H1 (cell line): ENCODE measurements around the gene STX11. TPM values are rescaled to one million over a fixed set of nuclear protein-coding genes. Genes with fewer than 3 reads are reported as not detected.

Source experiments
- CTCF ChIA-PET: fragments of 300-600 bp; sonication (Branson Sonifier 250); formaldehyde crosslinking; loops from one replicate; lab custom pipeline; 2021; ENCODE audit not compliant: partially characterized antibody; lab: Charles Lee
- POLR2A ChIA-PET: fragments of 300-600 bp; sonication (Branson Sonifier 250); formaldehyde crosslinking; loops from one replicate; lab custom pipeline; 2021; ENCODE audit warnings: inconsistent platforms; ENCODE audit not compliant: partially characterized antibody; lab: Charles Lee
- DNase-seq, 2 experiments: peaks; one replicate each; pipeline versions ENCODE4 v3.0.0 to v3.0.0-alpha.2; 2010 to 2022; ENCODE audit warnings: low spot score in 2 of 2, low read depth in 1 of 2, mixed read lengths in 1 of 2
- FAIRE-seq: peaks from 2 replicates; lab custom pipeline; 2011; peaks lifted over from hg19 to GRCh38; lab: Jason Lieb, UNC
- H2AFZ ChIP-seq: 2 replicates; pipeline ENCODE4 v1.8.1; 2012; ENCODE audit warnings: low read length, inconsistent platforms
- H2AK5ac ChIP-seq: 2 replicates; pipeline ENCODE4 v1.6.1; 2013; ENCODE audit warnings: low read depth, low read length
- H2BK120ac ChIP-seq: replicated peaks from 2 replicates; pipeline ENCODE3; 2013; ENCODE audit warnings: low read depth, low read length, inconsistent platforms
- H2BK12ac ChIP-seq: 2 replicates; pipeline ENCODE4 v1.6.1; 2013; ENCODE audit warnings: low read depth, low read length
- H2BK15ac ChIP-seq: 2 replicates; pipeline ENCODE4 v1.6.1; 2013; ENCODE audit warnings: low read length
- H2BK20ac ChIP-seq: 2 replicates; pipeline ENCODE4 v1.6.1; 2013; ENCODE audit warnings: low read length
- H2BK5ac ChIP-seq: 2 replicates; pipeline ENCODE4 v1.6.1; 2013; ENCODE audit warnings: low read depth, low read length
- H3K14ac ChIP-seq: 2 replicates; pipeline ENCODE4 v1.6.1; 2013; ENCODE audit warnings: inconsistent platforms; ENCODE audit not compliant: insufficient read length
- H3K18ac ChIP-seq: 2 replicates; pipeline ENCODE4 v1.6.1; 2013; ENCODE audit warnings: low read length; ENCODE audit errors: extremely low read depth
- H3K23ac ChIP-seq: 2 replicates; pipeline ENCODE4 v1.6.1; 2013; ENCODE audit warnings: inconsistent platforms; ENCODE audit not compliant: insufficient read length
- H3K23me2 ChIP-seq: 2 replicates; pipeline ENCODE4 v1.6.1; 2013; ENCODE audit warnings: low read depth, low read length
- H3K27ac ChIP-seq: 2 replicates; pipeline ENCODE4 v1.6.1; 2011; ENCODE audit warnings: low read depth, low read length, inconsistent platforms
- H3K27me3 ChIP-seq, 4 experiments: replicated peaks in 1 of 4; 1 replicate in 1 of 4; 2 replicates in 3 of 4; pipeline versions ENCODE4 v1.6.1 to v1.8.1; 2011 to 2013; ENCODE audit warnings: low read length in 3 of 4, mild to moderate bottlenecking in 3 of 4, inconsistent platforms in 2 of 4, mixed read lengths in 2 of 4, moderate library complexity in 1 of 4; ENCODE audit not compliant: control insufficient read depth in 3 of 4, insufficient read depth in 3 of 4; ENCODE audit errors: extremely low read depth in 1 of 4
- H3K36me3 ChIP-seq, 4 experiments: 2 replicates each; pipeline versions ENCODE4 v1.6.1 to v1.8.1; 2011 to 2013; ENCODE audit warnings: mild to moderate bottlenecking in 4 of 4, low read length in 3 of 4, moderate library complexity in 2 of 4, control low read depth in 1 of 4, inconsistent platforms in 1 of 4; ENCODE audit not compliant: insufficient read depth in 4 of 4, control insufficient read depth in 2 of 4
- H3K4ac ChIP-seq: replicated peaks from 2 replicates; pipeline ENCODE3; 2013; ENCODE audit warnings: low read length, low read depth, mixed read lengths, inconsistent platforms; ENCODE audit not compliant: insufficient read length
- H3K4me1 ChIP-seq, 4 experiments: replicated peaks in 1 of 4; 1 replicate in 1 of 4; 2 replicates in 3 of 4; pipeline versions ENCODE4 v1.6.1 to v1.8.1; 2011 to 2013; ENCODE audit warnings: low read length in 3 of 4, inconsistent platforms in 2 of 4, mixed read lengths in 1 of 4; ENCODE audit not compliant: insufficient read depth in 4 of 4, control insufficient read depth in 3 of 4
- H3K4me2 ChIP-seq, 2 experiments: 2 replicates each; pipeline versions ENCODE4 v1.6.1 to v1.8.1; 2011 to 2013; ENCODE audit warnings: low read depth in 2 of 2, low read length in 2 of 2, control low read depth in 1 of 2, inconsistent platforms in 1 of 2, mild to moderate bottlenecking in 1 of 2; ENCODE audit not compliant: insufficient read depth in 1 of 2
- H3K4me3 ChIP-seq, 4 experiments: fragments of 200-600, 300-600 bp in 1 of 4; sonication (generic), shearing (Covaris generic), sonication (Bioruptor Twin) in 1 of 4; 2 replicates each; pipeline versions ENCODE4 v1.5.1 to v1.8.1; 2011 to 2016; ENCODE audit warnings: low read length in 4 of 4, low read depth in 3 of 4, control low read depth in 2 of 4, inconsistent platforms in 2 of 4, mild to moderate bottlenecking in 2 of 4, mixed read lengths in 1 of 4, moderate library complexity in 1 of 4; ENCODE audit not compliant: insufficient read depth in 2 of 4; ENCODE audit errors: extremely low read depth in 1 of 4
- H3K56ac ChIP-seq: replicated peaks from 2 replicates; pipeline ENCODE3; 2013; ENCODE audit warnings: low read depth, mild to moderate bottlenecking, mixed read lengths, low read length, inconsistent platforms; ENCODE audit not compliant: insufficient read length
- H3K79me1 ChIP-seq: 2 replicates; pipeline ENCODE4 v1.6.1; 2013; ENCODE audit warnings: low read depth, low read length, control low read depth
- H3K79me2 ChIP-seq, 2 experiments: 2 replicates each; pipeline versions ENCODE4 v1.6.1 to v1.8.1; 2012 to 2013; ENCODE audit warnings: low read length in 2 of 2, mild to moderate bottlenecking in 2 of 2, inconsistent platforms in 1 of 2; ENCODE audit not compliant: insufficient read depth in 2 of 2, control insufficient read depth in 1 of 2
- H3K9ac ChIP-seq, 4 experiments: replicated peaks in 1 of 4; 1 replicate in 1 of 4; 2 replicates in 3 of 4; pipeline versions ENCODE4 v1.6.1 to v1.8.1; 2011 to 2013; ENCODE audit warnings: low read depth in 3 of 4, low read length in 3 of 4, control low read depth in 2 of 4, mild to moderate bottlenecking in 2 of 4, moderate library complexity in 2 of 4, inconsistent platforms in 1 of 4; ENCODE audit errors: extremely low read depth in 1 of 4
- H3K9me3 ChIP-seq, 2 experiments: 2 replicates each; pipeline versions ENCODE4 v1.6.1 to v1.8.1; 2012 to 2013; ENCODE audit warnings: mild to moderate bottlenecking in 2 of 2, moderate library complexity in 2 of 2, control low read depth in 1 of 2, inconsistent platforms in 1 of 2, low read depth in 1 of 2, low read length in 1 of 2, mixed read lengths in 1 of 2; ENCODE audit not compliant: insufficient read depth in 2 of 2
- H4K20me1 ChIP-seq, 2 experiments: replicated peaks in 1 of 2; 2 replicates each; pipeline versions ENCODE3 to v1.8.1; 2011 to 2013; ENCODE audit warnings: inconsistent platforms in 2 of 2, low read length in 2 of 2, mild to moderate bottlenecking in 1 of 2; ENCODE audit not compliant: insufficient read depth in 2 of 2, control insufficient read depth in 1 of 2
- H4K5ac ChIP-seq: 2 replicates; pipeline ENCODE4 v1.6.1; 2013; ENCODE audit warnings: low read length, low read depth, mixed read lengths, inconsistent platforms; ENCODE audit not compliant: insufficient read length
- H4K8ac ChIP-seq: 2 replicates; pipeline ENCODE4 v1.8.0; 2013; ENCODE audit warnings: mild to moderate bottlenecking, moderate library complexity, low read length, inconsistent platforms; ENCODE audit not compliant: insufficient read depth; ENCODE audit errors: extremely low read depth
- H4K91ac ChIP-seq: replicated peaks from 2 replicates; pipeline ENCODE3; 2013; ENCODE audit warnings: low read length, mixed read lengths, inconsistent platforms; ENCODE audit not compliant: insufficient read length
- BCL11A ChIP-seq, 2 experiments: IDR thresholded peaks; one replicate each; pipeline ENCODE4 v1.6.1; 2011; ENCODE audit warnings: low read depth in 2 of 2, low read length in 2 of 2, mild to moderate bottlenecking in 2 of 2
- CREB1 ChIP-seq: IDR thresholded peaks from 2 replicates; pipeline ENCODE4 v1.6.1; 2012; ENCODE audit warnings: inconsistent platforms
- FOSL1 ChIP-seq: IDR thresholded peaks from 2 replicates; pipeline ENCODE4 v1.6.1; 2011; ENCODE audit warnings: mild to moderate bottlenecking, low read depth, low read length, moderate library complexity; ENCODE audit not compliant: insufficient read depth
- MAFK ChIP-seq: IDR thresholded peaks from 2 replicates; pipeline ENCODE4 v1.6.1; 2012; ENCODE audit warnings: low read depth, mild to moderate bottlenecking, improper control_type of control experiment, low read length
- POU5F1 ChIP-seq: IDR thresholded peaks from 2 replicates; pipeline ENCODE4 v1.6.1; 2011; ENCODE audit warnings: low read depth, mild to moderate bottlenecking, low read length, moderate library complexity
- RAD21 ChIP-seq, 2 experiments: IDR thresholded peaks in 1 of 2; conservative IDR thresholded peaks in 1 of 2; 2 replicates each; pipeline ENCODE4 v1.6.1; 2011; ENCODE audit warnings: low read depth in 2 of 2, low read length in 2 of 2, improper control_type of control experiment in 1 of 2, inconsistent platforms in 1 of 2, mild to moderate bottlenecking in 1 of 2, moderate library complexity in 1 of 2
- RBBP5 ChIP-seq: IDR thresholded peaks from 2 replicates; pipeline ENCODE4 v1.7.1; 2012; ENCODE audit warnings: low read depth, mild to moderate bottlenecking, inconsistent platforms, low read length, moderate library complexity, borderline replicate concordance
- SP1 ChIP-seq: IDR thresholded peaks from 2 replicates; pipeline ENCODE4 v1.6.1; 2011; ENCODE audit warnings: low read depth, low read length
- SP2 ChIP-seq: IDR thresholded peaks from 2 replicates; pipeline ENCODE4 v1.6.1; 2012; ENCODE audit warnings: mild to moderate bottlenecking, low read length, inconsistent platforms
- TAF1 ChIP-seq: IDR thresholded peaks from 2 replicates; pipeline ENCODE4 v1.6.1; 2011; ENCODE audit warnings: mild to moderate bottlenecking, low read depth, low read length
- TEAD4 ChIP-seq: IDR thresholded peaks from 2 replicates; pipeline ENCODE4 v1.6.1; 2012; ENCODE audit warnings: low read depth, low read length, inconsistent platforms, mixed read lengths
- YY1 ChIP-seq: IDR thresholded peaks from 2 replicates; pipeline ENCODE4 v1.6.1; 2011; ENCODE audit warnings: low read depth, mild to moderate bottlenecking, low read length
- WGBS, 2 experiments: shearing (Covaris generic) in 1 of 2; methylation state at CpG; one replicate each; pipeline versions ENCODE4 v1.1.6 to v1.1.7; 2013 to 2015; ENCODE audit warnings: low lambda C conversion rate in 2 of 2, mixed read lengths in 2 of 2, inconsistent platforms in 1 of 2, low coverage in 1 of 2, missing lambda C conversion rate in 1 of 2; ENCODE audit not compliant: insufficient replicate concordance in 2 of 2, insufficient coverage in 1 of 2, insufficient read length in 1 of 2; ENCODE audit errors: extremely low coverage in 1 of 2, missing lambda C conversion rate in 1 of 2; 5-methylcytosine and 5-hydroxymethylcytosine counted together
- polyA plus RNA-seq, 7 experiments: library from polyadenylated mRNA; depleted of rRNA in 3 of 7; stranded (reverse) in 5 of 7; unstranded in 2 of 7; fragments of >200 nt in 5 of 7; fragments of 200-250 nt in 2 of 7; gene quantifications; 1 replicate in 5 of 7; 2 replicates in 1 of 7; 4 replicates in 1 of 7; pipeline versions ENCODE4 v1.2.1 to v1.2.3, GENCODE V29; 2011 to 2013; ENCODE audit warnings: missing spikeins in 2 of 7, mixed read lengths in 2 of 7
- total RNA-seq: library from RNA; stranded (reverse); fragmentation: NEBNext Ultra II Directional; extraction: Animal tissue kit (Norgen Biotek cat#: 25700); gene quantifications from 2 replicates; pipeline ENCODE4 v1.2.1, GENCODE V29; 2021
- TF ChIP-seq, protein P1 (sequence below): IDR thresholded peaks from 2 replicates; pipeline ENCODE4 v1.6.1; 2011; ENCODE audit warnings: low read length, improper control_type of control experiment
- TF ChIP-seq, protein P2 (sequence below): IDR thresholded peaks from 2 replicates; pipeline ENCODE4 v1.6.1; 2012; ENCODE audit warnings: inconsistent platforms

The STX11 gene
- total and polyA plus RNA-seq, 2 of the 8 experiments (the other 6 are each of a cell fraction or from before 2014, with no cell fraction given), result 0.15 to 0.34 TPM

DNA sequence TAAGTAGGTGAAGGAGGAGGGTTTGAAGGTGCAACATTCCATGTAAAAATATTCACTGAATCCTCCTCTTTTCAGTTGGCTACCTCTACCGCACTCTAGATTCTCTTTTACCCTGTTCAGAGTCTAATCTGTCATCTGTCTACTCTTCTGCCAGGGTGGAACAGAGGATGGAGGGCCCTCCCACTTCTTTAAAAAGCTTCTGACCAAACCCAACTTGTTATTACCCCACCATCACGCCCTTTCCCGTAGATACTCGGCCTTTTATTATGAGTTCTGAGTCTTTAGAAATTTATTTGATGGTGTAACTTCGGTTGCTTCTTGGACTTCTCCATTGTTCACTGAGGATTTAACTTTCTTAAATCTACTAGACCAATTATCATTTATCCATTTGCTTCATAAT, 11.7 kb downstream of the STX11 start:
- Histone ChIP-seq H3K79me1 (no peaks in the 10 kb centered on the region), H3K4ac (no peak overlapping the region), H3K27me3 (no peaks in the 10 kb centered on the region), H3K23ac (no peak overlapping the region), H3K4me2 (no peak overlapping the region), H4K8ac (no peak overlapping the region), H4K20me1 (no peaks in the 10 kb centered on the region), H3K27ac (no peak overlapping the region), H3K9me3 (no peaks in the 10 kb centered on the region), H3K36me3 (no peaks in the 10 kb centered on the region), H2BK120ac (no peak overlapping the region), H2BK20ac (no peak overlapping the region), H3K9ac (no peak overlapping the region), H3K14ac (no peak overlapping the region), H3K23me2 (no peaks in the 10 kb centered on the region), H2BK12ac (no peak overlapping the region), H3K56ac (no peak overlapping the region), H4K5ac (no peak overlapping the region), H3K4me3 (no peak overlapping the region), H2AK5ac (no peak overlapping the region), H3K4me1 (no peaks in the 10 kb centered on the region), H2BK15ac (no peak overlapping the region), H3K79me2 (no peaks in the 10 kb centered on the region), H3K18ac (no peak overlapping the region), H2AFZ (no peak overlapping the region), H2BK5ac (no peak overlapping the region), H4K91ac (no peak overlapping the region)
- no peak for DNase-seq
- ChIA-PET CTCF (no interaction called here), POLR2A (no interaction called here)
- WGBS, 2 experiments, result 88% methylated on average over 5 of the region's 5 CpGs; no CpG with 5 or more reads in 1 of the 2 experiments
- no peak for FAIRE-seq
- TF ChIP-seq RBBP5 (no peak), CREB1 (no peak), FOSL1 (no peak), BCL11A (IDR thresholded peaks at IDR 0.05; ENCODE audit: low read depth in 2 of 2, low read length in 2 of 2) (no peak), SP1 (no peak), YY1 (no peak), MAFK (no peak), TEAD4 (no peak), POU5F1 (no peak), TAF1 (no peak), RAD21 (IDR thresholded peaks at IDR 0.05 in 1 of 2, conservative IDR thresholded peaks at IDR 0.05 in 1 of 2; ENCODE audit: low read depth in 2 of 2, low read length in 2 of 2) (no peak), SP2 (no peak)
- TF ChIP-seq, protein P1, sequence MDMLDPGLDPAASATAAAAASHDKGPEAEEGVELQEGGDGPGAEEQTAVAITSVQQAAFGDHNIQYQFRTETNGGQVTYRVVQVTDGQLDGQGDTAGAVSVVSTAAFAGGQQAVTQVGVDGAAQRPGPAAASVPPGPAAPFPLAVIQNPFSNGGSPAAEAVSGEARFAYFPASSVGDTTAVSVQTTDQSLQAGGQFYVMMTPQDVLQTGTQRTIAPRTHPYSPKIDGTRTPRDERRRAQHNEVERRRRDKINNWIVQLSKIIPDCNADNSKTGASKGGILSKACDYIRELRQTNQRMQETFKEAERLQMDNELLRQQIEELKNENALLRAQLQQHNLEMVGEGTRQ, result no peak
- TF ChIP-seq, protein P2, sequence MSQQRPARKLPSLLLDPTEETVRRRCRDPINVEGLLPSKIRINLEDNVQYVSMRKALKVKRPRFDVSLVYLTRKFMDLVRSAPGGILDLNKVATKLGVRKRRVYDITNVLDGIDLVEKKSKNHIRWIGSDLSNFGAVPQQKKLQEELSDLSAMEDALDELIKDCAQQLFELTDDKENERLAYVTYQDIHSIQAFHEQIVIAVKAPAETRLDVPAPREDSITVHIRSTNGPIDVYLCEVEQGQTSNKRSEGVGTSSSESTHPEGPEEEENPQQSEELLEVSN, result no peak
